PC-9 (cell line): ENCODE results near the gene GLIPR2.

Source experiments
- CTCF ChIP-seq: fragments of 200-600 bp; sonication (generic); conservative IDR thresholded peaks from 2 replicates; pipeline ENCODE4 v1.6.1; 2017; ENCODE audit warnings: mixed run types, antibody characterized with exemption, mild to moderate bottlenecking, moderate library complexity
- EZH2 ChIP-seq: fragments of 200-600 bp; sonication (generic); IDR thresholded peaks from 2 replicates; pipeline ENCODE4 v1.8.0; 2017; ENCODE audit warnings: antibody characterized with exemption, low read depth

DNA sequence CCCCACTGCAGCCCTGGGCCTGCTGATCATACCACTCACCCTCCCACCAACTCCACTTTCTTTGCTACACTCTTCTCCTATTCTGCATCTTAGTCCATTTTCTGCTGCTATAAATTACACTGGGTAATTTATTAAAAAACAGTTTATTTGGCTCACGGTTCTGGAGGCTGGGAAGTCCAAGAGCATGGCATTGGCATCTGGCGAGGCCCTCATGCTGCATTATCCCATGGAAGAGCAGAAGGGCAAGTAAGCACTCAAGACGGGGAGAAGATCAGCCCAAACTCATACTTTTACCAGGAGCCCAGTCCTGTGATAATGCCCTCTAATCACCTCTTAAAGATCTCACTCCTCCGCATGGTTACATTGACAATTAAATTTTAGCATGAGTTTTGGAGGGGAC lies 9.4 kb downstream of the GLIPR2 start:
- TF ChIP-seq EZH2 = no peak
- no peak for TF ChIP-seq CTCF
